Psoas muscle (tissue), 8 donors: ENCODE results near the gene SUSD2. TPM values are rescaled to one million over a fixed set of nuclear protein-coding genes. Genes with fewer than 3 reads are reported as not detected.

Experiments used
- ATAC-seq, 4 donors: fragments of 200-7000 bp; cut with Tn5 transposase; one replicate each; pipeline ENCODE4 v1.9.1; 2020; ENCODE audit warnings: moderate library complexity in 3 of 4, mild to moderate bottlenecking in 2 of 4
- DNase-seq, 2 donors: peaks; one replicate each; pipeline ENCODE4 v3.0.0-alpha.2; 2020
- H3K27ac ChIP-seq: fragments of 200-600 bp; one replicate; pipeline ENCODE4 v1.8.0; 2022
- H3K27me3 ChIP-seq, 3 donors: fragments of 200-600 bp in 1 of 3; one replicate each; pipeline versions ENCODE4 v1.6.1 to v1.8.0; 2013 to 2022; ENCODE audit warnings: low read length in 2 of 3, mild to moderate bottlenecking in 2 of 3, moderate library complexity in 1 of 3; ENCODE audit not compliant: insufficient read depth in 3 of 3
- H3K36me3 ChIP-seq, 2 donors: fragments of 200-600 bp in 1 of 2; one replicate each; pipeline versions ENCODE4 v1.6.1 to v1.8.0; 2013 to 2022; ENCODE audit warnings: low read depth in 1 of 2, mild to moderate bottlenecking in 1 of 2, moderate library complexity in 1 of 2; ENCODE audit not compliant: insufficient read depth in 1 of 2
- H3K4me1 ChIP-seq: fragments of 200-600 bp; one replicate; pipeline ENCODE4 v1.8.0; 2022
- H3K4me3 ChIP-seq: fragments of 200-600 bp; one replicate; pipeline ENCODE4 v1.8.0; 2022; ENCODE audit warnings: mild to moderate bottlenecking
- H3K9me3 ChIP-seq: fragments of 200-600 bp; one replicate; pipeline ENCODE4 v1.8.0; 2022
- WGBS, 3 donors: extraction: QIAGEN DNeasy Blood & Tissue Kit; methylation state at CpG; one replicate each; pipeline versions ENCODE4 v1.1.6 to v1.1.7; 2013; 5-methylcytosine and 5-hydroxymethylcytosine counted together
- intact Hi-C, 2 donors: fragments of 100-400 bp; cut with DNase I; formaldehyde crosslinking; loops; one replicate each; pipeline versions ENCODE4 v1.11.0 to v1.14.2; 2022
- polyA plus RNA-seq, 3 donors: library from polyadenylated mRNA; stranded (reverse); fragments of 200-250 nt; gene quantifications; one replicate each; pipeline ENCODE4 v1.2.3, GENCODE V29; 2013
- total RNA-seq, 4 donors: library from RNA; stranded (reverse); fragmentation: NEBNext Ultra II Directional in 2 of 4; extraction: Animal tissue kit (Norgen Biotek cat#: 25700) in 2 of 4; gene quantifications; one replicate each; pipeline versions ENCODE4 v1.2.1 to v1.2.4, GENCODE V29; 2021 to 2023
- TF ChIP-seq, protein P1 (sequence below): fragments of 200-600 bp; IDR thresholded peaks from one replicate; pipeline ENCODE4 v1.8.0; 2022; ENCODE audit warnings: antibody characterized with exemption
- donor health status: healthy with polysubstance abuse.
- donor health status: DM: no; HTN: no; CAD: no; lungs with moderate emphysema.
- donor health status: Bipolar disorder and iron deficiency.
- donor health status: healthy.
- donor health status: DM: yes; HTN: yes; CAD: no.
- donor health status: DM: no; HTN: no; CAD: no.
- donor health status: DM: no; HTN: no; CAD: no.
- donor health status: DM: yes; HTN: yes; CAD: no.

Gene SUSD2
- total and polyA plus RNA-seq, 7 donors, result 1.1 to 1.8 (median 1.3) TPM

DNA sequence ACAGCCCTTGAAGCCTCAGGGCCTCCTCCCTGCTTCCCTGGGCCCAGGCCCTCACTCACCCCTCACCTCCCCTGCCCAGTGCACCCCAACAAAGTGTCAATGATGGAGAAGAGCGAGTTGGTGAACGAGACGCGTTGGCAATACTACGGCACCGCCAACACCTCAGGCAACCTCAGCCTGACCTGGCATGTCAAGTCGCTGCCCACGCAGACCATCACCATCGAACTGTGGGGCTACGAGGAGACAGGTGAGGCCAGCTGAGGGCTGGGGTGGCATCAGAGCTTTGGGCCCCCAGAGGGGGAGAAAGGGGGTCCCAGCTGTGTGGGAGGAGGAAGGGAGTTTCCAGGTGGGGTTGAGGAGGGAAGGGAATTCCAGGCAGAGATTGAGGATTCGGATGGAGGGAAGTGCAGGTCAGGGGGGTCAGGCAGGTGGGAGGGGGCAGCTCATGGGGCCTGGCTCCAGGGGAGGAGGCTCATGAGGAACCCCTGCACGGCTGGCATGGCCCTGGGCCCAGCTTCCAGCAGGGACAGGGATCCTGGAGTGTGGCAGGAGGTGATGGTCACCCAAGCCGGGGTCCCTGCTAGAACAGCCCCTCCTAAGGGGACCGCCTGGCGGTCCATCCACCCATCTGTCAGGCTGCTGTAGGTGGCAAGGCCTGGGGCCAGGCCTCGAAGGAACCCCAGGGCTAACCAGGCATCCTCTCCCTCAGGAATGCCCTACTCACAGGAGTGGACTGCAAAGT is 2.9 kb downstream of the SUSD2 start:
- TF ChIP-seq, protein P1, sequence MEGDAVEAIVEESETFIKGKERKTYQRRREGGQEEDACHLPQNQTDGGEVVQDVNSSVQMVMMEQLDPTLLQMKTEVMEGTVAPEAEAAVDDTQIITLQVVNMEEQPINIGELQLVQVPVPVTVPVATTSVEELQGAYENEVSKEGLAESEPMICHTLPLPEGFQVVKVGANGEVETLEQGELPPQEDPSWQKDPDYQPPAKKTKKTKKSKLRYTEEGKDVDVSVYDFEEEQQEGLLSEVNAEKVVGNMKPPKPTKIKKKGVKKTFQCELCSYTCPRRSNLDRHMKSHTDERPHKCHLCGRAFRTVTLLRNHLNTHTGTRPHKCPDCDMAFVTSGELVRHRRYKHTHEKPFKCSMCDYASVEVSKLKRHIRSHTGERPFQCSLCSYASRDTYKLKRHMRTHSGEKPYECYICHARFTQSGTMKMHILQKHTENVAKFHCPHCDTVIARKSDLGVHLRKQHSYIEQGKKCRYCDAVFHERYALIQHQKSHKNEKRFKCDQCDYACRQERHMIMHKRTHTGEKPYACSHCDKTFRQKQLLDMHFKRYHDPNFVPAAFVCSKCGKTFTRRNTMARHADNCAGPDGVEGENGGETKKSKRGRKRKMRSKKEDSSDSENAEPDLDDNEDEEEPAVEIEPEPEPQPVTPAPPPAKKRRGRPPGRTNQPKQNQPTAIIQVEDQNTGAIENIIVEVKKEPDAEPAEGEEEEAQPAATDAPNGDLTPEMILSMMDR, result no peak
- H3K36me3 ChIP-seq, result no peaks in the 10 kb centered on the region
- intact Hi-C loops, result no loop called here

DNA sequence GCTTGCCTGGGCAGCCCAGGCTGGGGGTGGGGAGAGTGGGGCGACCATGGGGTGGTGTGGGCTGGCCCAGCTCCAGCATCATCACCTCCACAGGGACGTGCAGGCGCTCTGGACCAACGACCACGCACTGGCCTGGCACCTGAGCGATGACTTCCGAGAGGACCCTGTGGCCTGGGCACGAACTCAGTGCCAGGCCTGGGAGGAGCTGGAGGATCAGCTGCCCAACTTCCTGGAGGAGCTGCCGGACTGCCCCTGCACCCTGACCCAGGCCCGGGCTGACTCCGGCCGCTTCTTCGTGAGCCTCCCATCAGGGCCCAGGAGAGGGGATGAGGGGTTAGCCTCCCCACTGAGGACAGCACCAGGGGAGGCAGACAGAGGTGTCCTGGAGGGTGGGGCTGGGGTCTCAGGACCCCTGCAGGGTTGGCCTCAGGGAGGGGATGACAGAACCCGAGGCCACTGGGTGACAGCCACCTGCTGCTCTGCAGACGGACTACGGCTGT is 3.8 kb downstream of the SUSD2 start:
- H3K4me1 ChIP-seq, result no peaks in the 10 kb centered on the region
- no peaks in the 10 kb centered on the region for H3K9me3 ChIP-seq
- DNase-seq (peak in 1 of 2 donors; percentile 43), ATAC-seq (no peak)
- H3K36me3 ChIP-seq, result no peaks in the 10 kb centered on the region
- no peak overlapping the region for H3K4me3 ChIP-seq
- intact Hi-C loops, result loop anchor here (5.0 kb wide), 2 partner anchors 47 to 62 kb away; partner anchors contain the start of gene GGT5 (in 1 of the 2)
- no peak overlapping the region for H3K27ac ChIP-seq
- H3K27me3 ChIP-seq, result no peaks in the 10 kb centered on the region
- 89 to 93% (median 90%) methylated on average over 16 of the region's 16 CpGs for WGBS, 3 donors
- TF ChIP-seq, protein P1, result no peak

More for the DNA sequence above, 2.9 kb downstream of the SUSD2 start:
- Histone ChIP-seq H3K4me3 (no peak overlapping the region), H3K4me1 (no peaks in the 10 kb centered on the region), H3K27ac (no peak overlapping the region), H3K27me3 (no peaks in the 10 kb centered on the region), H3K9me3 (no peaks in the 10 kb centered on the region)
- no peak for ATAC-seq
- peak in 1 of 2 donors; percentile 44 for DNase-seq
- WGBS, 3 donors, result 86 to 91% (median 90%) methylated on average over 15 to 16 of the region's 16 CpGs

DNA sequence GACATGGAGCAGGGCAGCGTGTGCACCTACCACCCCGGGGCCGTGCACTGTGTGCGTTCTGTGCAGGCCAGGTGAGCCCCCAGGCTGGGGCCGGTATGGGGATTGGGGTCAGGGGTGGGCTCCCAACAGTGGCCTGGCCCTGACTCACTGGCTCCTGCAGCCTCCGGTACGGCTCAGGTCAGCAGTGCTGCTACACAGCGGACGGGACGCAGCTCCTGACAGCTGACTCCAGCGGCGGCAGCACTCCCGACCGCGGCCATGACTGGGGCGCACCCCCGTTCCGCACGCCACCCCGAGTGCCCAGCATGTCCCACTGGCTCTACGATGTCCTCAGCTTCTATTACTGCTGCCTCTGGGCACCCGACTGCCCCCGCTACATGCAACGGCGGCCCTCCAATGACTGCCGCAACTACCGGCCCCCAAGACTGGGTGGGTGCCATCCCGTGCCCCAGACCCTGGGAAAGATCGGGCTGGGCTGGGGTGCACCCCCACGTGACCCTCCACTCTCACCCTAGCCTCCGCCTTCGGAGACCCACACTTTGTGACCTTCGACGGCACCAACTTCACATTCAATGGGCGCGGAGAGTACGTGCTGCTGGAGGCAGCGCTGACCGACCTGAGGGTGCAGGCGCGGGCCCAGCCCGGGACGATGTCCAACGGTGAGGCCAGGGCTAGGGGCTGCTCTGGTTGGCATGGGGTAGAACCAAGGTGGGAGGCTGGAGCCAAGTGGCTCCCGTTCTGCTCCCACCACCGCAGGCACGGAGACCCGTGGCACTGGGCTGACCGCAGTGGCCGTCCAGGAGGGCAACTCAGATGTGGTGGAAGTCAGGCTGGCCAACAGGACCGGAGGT is 4.4 kb downstream of the SUSD2 start:
- Histone ChIP-seq H3K27me3 (no peaks in the 10 kb centered on the region), H3K4me3 (no peak overlapping the region), H3K9me3 (no peaks in the 10 kb centered on the region), H3K27ac (no peak overlapping the region), H3K36me3 (no peaks in the 10 kb centered on the region), H3K4me1 (no peaks in the 10 kb centered on the region)
- 92 to 95% (median 94%) methylated on average over 45 to 51 of the region's 51 CpGs for WGBS, 3 donors
- TF ChIP-seq, protein P1, result no peak
- ATAC-seq (no peak), DNase-seq (peak in 1 of 2 donors; percentile 51)
- intact Hi-C loops, result loop anchor here (5.0 kb wide), 2 partner anchors 47 to 62 kb away; partner anchors contain the start of gene GGT5 (in 1 of the 2)

DNA sequence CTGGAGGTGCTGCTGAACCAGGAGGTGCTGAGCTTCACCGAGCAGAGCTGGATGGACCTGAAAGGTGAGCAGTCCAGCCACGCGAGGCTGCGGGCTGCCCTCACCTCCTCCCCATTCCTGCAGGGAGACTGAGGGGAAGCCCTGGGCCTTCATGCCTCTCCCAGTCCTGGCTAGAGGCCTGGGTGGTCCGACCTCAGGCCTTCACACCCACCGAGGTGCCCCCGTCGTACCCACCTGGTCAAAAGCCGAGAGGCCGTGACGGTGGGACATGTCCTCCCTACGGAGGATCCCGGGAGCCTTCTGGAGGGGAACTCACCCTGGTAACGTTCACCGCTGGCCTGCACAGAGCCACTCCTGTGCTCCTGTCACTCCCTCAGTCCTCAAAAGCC is 5.1 kb downstream of the SUSD2 start:
- no peaks in the 10 kb centered on the region for H3K9me3 ChIP-seq
- DNase-seq (peak; percentile 11 to 37), ATAC-seq (no peak)
- intact Hi-C loops, result loop anchor here (5.0 kb wide), 2 partner anchors 46 to 61 kb away; partner anchors contain the start of gene GGT5 (in 1 of the 2)
- H3K27me3 ChIP-seq, result no peaks in the 10 kb centered on the region
- 89 to 94% (median 93%) methylated on average over 15 of the region's 15 CpGs for WGBS, 3 donors
- no peak overlapping the region for H3K27ac ChIP-seq
- TF ChIP-seq, protein P1, result no peak
- no peaks in the 10 kb centered on the region for H3K36me3 ChIP-seq
- no peak overlapping the region for H3K4me3 ChIP-seq
- H3K4me1 ChIP-seq, result no peaks in the 10 kb centered on the region
